ENCODE data around the gene SPTLC2. TPM values are rescaled to one million over a fixed set of nuclear protein-coding genes. Genes with fewer than 3 reads are reported as not detected.

Gene SPTLC2
- total RNA-seq, 1 experiment from 2014 or later: 32.6 TPM

- H2BK120ac ChIP-seq (ENCODE audit: low read depth, low read length, poor library complexity, severe bottlenecking): no peak overlapping the region
- H3K23ac ChIP-seq (ENCODE audit: insufficient read length, low read depth, low read length): no peak overlapping the region
- H3K79me1 ChIP-seq (ENCODE audit: insufficient read depth, low read depth, low read length, poor library complexity, severe bottlenecking): no peaks in the 10 kb centered on the region
- H3K79me2 ChIP-seq (ENCODE audit: insufficient read depth, low read length): no peaks in the 10 kb centered on the region
- TF ChIP-seq, protein P1, sequence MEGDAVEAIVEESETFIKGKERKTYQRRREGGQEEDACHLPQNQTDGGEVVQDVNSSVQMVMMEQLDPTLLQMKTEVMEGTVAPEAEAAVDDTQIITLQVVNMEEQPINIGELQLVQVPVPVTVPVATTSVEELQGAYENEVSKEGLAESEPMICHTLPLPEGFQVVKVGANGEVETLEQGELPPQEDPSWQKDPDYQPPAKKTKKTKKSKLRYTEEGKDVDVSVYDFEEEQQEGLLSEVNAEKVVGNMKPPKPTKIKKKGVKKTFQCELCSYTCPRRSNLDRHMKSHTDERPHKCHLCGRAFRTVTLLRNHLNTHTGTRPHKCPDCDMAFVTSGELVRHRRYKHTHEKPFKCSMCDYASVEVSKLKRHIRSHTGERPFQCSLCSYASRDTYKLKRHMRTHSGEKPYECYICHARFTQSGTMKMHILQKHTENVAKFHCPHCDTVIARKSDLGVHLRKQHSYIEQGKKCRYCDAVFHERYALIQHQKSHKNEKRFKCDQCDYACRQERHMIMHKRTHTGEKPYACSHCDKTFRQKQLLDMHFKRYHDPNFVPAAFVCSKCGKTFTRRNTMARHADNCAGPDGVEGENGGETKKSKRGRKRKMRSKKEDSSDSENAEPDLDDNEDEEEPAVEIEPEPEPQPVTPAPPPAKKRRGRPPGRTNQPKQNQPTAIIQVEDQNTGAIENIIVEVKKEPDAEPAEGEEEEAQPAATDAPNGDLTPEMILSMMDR (conservative IDR thresholded peaks at IDR 0.05): no peak
- H3K9ac ChIP-seq (ENCODE audit: extremely low read depth, insufficient read length, low read length): no peak overlapping the region
- H4K5ac ChIP-seq (ENCODE audit: insufficient read length, low read depth, low read length): no peak overlapping the region
- H3K4me1 Mint-ChIP-seq: no peaks in the 10 kb centered on the region
- peaks cover 14 to 70% (median 61%) of the 10 kb centered on the region in 3 experiments; a peak in 6 of 7 replicates for H3K36me3 Mint-ChIP-seq (ENCODE audit: insufficient read depth in 1 of 3, low read depth in 3 of 3)
- no peaks in the 10 kb centered on the region for H3K27me3 Mint-ChIP-seq (ENCODE audit: low read depth)
- H3K56ac ChIP-seq (ENCODE audit: insufficient read length, low read depth, low read length): no peak overlapping the region
- H4K91ac ChIP-seq (ENCODE audit: insufficient read length, low read depth, low read length): no peak overlapping the region
- H3K23me2 ChIP-seq (ENCODE audit: insufficient read length, low read depth, low read length, poor library complexity, severe bottlenecking): no peaks in the 10 kb centered on the region
- H4K8ac ChIP-seq (replicated peaks; ENCODE audit: insufficient read length, low read depth, low read length): no peak overlapping the region
- H4K20me1 ChIP-seq (ENCODE audit: control insufficient read depth, insufficient read depth, insufficient read length): no peaks in the 10 kb centered on the region
- no peak overlapping the region for H2BK15ac ChIP-seq (ENCODE audit: low read depth, low read length)
- no peak overlapping the region for H3K4me2 ChIP-seq (ENCODE audit: insufficient read depth, insufficient read length, low read length)
- no peak overlapping the region for H3K4me3 Mint-ChIP-seq
- no peak overlapping the region for H2AK5ac ChIP-seq (ENCODE audit: insufficient read length, low read length)
- no peak overlapping the region for H2AFZ ChIP-seq (ENCODE audit: low read length)
- no peak overlapping the region for H3K4ac ChIP-seq (ENCODE audit: low read depth, low read length)
- no peaks in the 10 kb centered on the region for H3K9me3 ChIP-seq (ENCODE audit: control insufficient read depth, low read depth, low read length)
- no peak overlapping the region for H2BK12ac ChIP-seq (ENCODE audit: insufficient read length, low read depth, low read length)
- no peak for DNase-seq
- H2BK20ac ChIP-seq (ENCODE audit: low read depth, low read length, poor library complexity, severe bottlenecking): no peak overlapping the region
- H3K4me1 ChIP-seq (ENCODE audit: insufficient read depth, low read length): no peaks in the 10 kb centered on the region
- no peak overlapping the region for H3T11ph ChIP-seq (ENCODE audit: low read length)
- H3K27ac Mint-ChIP-seq: no peak overlapping the region
- no peak overlapping the region for H3K14ac ChIP-seq (ENCODE audit: insufficient read depth, low read length)
- H3K9me3 Mint-ChIP-seq: no peaks in the 10 kb centered on the region
- no peaks in the 10 kb centered on the region for H3K27me3 ChIP-seq (ENCODE audit: insufficient read depth, low read length)
- H2BK5ac ChIP-seq (ENCODE audit: insufficient read length, low read length): no peak overlapping the region
- no peak overlapping the region for H3K18ac ChIP-seq (ENCODE audit: insufficient read length, low read depth, low read length)
- no CpG with 5 or more reads among the region's 4 CpGs for WGBS (ENCODE audit: extremely low coverage, insufficient read length, low lambda C conversion rate)
- H3K27ac ChIP-seq (ENCODE audit: insufficient read length, low read depth, low read length): no peak overlapping the region
Observed at GRCh38 chr14:77556946-77557345, 59.5 kb downstream of the SPTLC2 start.
